ENCODE data around the gene CNIH1. TPM values are rescaled to one million over a fixed set of nuclear protein-coding genes. Genes with fewer than 3 reads are reported as not detected.

The CNIH1 gene
- total and polyA plus RNA-seq, 2 of the 13 experiments (the other 11 are each of a cell fraction or from before 2014, with no cell fraction given) = 166 to 421 TPM

DNA sequence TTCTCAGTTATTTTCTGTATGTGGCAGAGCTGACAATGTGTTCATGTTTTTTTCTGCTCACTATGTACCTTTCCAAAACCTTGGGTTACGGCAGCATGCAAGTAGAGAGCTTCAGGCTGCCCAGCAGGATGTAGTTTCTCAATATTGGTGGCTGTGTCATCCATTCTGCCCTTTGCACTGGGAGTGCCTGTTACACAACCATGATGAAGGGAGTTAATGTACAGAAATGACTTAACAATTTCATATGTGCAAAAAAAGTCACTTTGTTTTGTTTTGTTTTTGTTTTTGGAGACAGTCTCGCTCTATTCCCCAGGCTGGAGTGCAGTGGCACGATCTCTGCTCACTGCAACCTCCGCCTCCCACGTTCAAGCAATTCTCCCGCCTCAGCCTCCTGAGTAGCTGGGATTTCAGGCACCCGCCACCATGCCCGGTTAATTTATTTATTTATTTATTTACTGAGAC is 6.1 kb upstream of the CNIH1 start (continued):
- TF ChIP-seq, protein P1, sequence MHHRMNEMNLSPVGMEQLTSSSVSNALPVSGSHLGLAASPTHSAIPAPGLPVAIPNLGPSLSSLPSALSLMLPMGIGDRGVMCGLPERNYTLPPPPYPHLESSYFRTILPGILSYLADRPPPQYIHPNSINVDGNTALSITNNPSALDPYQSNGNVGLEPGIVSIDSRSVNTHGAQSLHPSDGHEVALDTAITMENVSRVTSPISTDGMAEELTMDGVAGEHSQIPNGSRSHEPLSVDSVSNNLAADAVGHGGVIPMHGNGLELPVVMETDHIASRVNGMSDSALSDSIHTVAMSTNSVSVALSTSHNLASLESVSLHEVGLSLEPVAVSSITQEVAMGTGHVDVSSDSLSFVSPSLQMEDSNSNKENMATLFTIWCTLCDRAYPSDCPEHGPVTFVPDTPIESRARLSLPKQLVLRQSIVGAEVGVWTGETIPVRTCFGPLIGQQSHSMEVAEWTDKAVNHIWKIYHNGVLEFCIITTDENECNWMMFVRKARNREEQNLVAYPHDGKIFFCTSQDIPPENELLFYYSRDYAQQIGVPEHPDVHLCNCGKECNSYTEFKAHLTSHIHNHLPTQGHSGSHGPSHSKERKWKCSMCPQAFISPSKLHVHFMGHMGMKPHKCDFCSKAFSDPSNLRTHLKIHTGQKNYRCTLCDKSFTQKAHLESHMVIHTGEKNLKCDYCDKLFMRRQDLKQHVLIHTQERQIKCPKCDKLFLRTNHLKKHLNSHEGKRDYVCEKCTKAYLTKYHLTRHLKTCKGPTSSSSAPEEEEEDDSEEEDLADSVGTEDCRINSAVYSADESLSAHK (CRISPR knock-in tag; IDR thresholded peaks at IDR 0.05; ENCODE audit: borderline replicate concordance) = no peak
- TF ChIP-seq ZNF556 (CRISPR knock-in tag; IDR thresholded peaks at IDR 0.05; ENCODE audit: borderline replicate concordance) (peak; percentile 78; the same call in 1 of the 2 replicates), PHB2 (IDR thresholded peaks at IDR 0.05; ENCODE audit: partially characterized antibody) (no peak), HCFC1 (IDR thresholded peaks at IDR 0.05; ENCODE audit: low read depth, low read length) (no peak), EED (CRISPR knock-in tag; IDR thresholded peaks at IDR 0.05) (no peak), THAP11 (CRISPR knock-in tag; IDR thresholded peaks at IDR 0.05) (peak; percentile 76), BORCS8-MEF2B (CRISPR knock-in tag; IDR thresholded peaks at IDR 0.05) (no peak), ELF1 (CRISPR knock-in tag; IDR thresholded peaks at IDR 0.05) (no peak), NFE2L2 (IDR thresholded peaks at IDR 0.05; ENCODE audit: low read length) (peak; percentile 74), HNF4A (CRISPR knock-in tag; IDR thresholded peaks at IDR 0.05) (peak; percentile 98), ZFP37 (CRISPR knock-in tag; IDR thresholded peaks at IDR 0.05; ENCODE audit: borderline replicate concordance) (no peak), SNAPC2 (CRISPR knock-in tag; IDR thresholded peaks at IDR 0.05) (no peak), ZNF44 (CRISPR knock-in tag; IDR thresholded peaks at IDR 0.05) (no peak), EEA1 (CRISPR knock-in tag; IDR thresholded peaks at IDR 0.05; ENCODE audit: borderline replicate concordance) (no peak), BRCA1 (CRISPR knock-in tag; IDR thresholded peaks at IDR 0.05) (no peak), ZNF543 (CRISPR knock-in tag; IDR thresholded peaks at IDR 0.05) (0 out of 2 replicates have a peak, but pooled peaks have one; percentile 28), DNMT1 (CRISPR knock-in tag; IDR thresholded peaks at IDR 0.05) (no peak), TCF12 (IDR thresholded peaks at IDR 0.05) (no peak), TCF12 (CRISPR knock-in tag; IDR thresholded peaks at IDR 0.05) (peak; percentile 90)
- TF ChIP-seq, protein P2, sequence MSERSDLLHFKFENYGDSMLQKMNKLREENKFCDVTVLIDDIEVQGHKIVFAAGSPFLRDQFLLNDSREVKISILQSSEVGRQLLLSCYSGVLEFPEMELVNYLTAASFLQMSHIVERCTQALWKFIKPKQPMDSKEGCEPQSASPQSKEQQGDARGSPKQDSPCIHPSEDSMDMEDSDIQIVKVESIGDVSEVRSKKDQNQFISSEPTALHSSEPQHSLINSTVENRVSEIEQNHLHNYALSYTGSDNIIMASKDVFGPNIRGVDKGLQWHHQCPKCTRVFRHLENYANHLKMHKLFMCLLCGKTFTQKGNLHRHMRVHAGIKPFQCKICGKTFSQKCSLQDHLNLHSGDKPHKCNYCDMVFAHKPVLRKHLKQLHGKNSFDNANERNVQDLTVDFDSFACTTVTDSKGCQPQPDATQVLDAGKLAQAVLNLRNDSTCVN (CRISPR knock-in tag; IDR thresholded peaks at IDR 0.05; ENCODE audit: borderline replicate concordance) = no peak
- TF ChIP-seq, protein P3, sequence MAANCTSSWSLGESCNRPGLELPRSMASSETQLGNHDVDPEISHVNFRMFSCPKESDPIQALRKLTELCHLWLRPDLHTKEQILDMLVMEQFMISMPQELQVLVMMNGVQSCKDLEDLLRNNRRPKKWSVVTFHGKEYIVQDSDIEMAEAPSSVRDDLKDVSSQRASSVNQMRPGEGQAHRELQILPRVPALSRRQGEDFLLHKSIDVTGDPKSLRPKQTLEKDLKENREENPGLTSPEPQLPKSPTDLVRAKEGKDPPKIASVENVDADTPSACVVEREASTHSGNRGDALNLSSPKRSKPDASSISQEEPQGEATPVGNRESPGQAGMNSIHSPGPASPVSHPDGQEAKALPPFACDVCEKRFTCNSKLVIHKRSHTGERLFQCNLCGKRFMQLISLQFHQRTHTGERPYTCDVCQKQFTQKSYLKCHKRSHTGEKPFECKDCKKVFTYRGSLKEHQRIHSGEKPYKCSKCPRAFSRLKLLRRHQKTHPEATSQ (CRISPR knock-in tag; IDR thresholded peaks at IDR 0.05; ENCODE audit: borderline replicate concordance) = no peak
- TF ChIP-seq, protein P4, sequence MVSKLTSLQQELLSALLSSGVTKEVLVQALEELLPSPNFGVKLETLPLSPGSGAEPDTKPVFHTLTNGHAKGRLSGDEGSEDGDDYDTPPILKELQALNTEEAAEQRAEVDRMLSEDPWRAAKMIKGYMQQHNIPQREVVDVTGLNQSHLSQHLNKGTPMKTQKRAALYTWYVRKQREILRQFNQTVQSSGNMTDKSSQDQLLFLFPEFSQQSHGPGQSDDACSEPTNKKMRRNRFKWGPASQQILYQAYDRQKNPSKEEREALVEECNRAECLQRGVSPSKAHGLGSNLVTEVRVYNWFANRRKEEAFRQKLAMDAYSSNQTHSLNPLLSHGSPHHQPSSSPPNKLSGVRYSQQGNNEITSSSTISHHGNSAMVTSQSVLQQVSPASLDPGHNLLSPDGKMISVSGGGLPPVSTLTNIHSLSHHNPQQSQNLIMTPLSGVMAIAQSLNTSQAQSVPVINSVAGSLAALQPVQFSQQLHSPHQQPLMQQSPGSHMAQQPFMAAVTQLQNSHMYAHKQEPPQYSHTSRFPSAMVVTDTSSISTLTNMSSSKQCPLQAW (CRISPR knock-in tag; IDR thresholded peaks at IDR 0.05) = peak; percentile 61; the same call in 1 of the 2 replicates
- TF ChIP-seq, protein P5, sequence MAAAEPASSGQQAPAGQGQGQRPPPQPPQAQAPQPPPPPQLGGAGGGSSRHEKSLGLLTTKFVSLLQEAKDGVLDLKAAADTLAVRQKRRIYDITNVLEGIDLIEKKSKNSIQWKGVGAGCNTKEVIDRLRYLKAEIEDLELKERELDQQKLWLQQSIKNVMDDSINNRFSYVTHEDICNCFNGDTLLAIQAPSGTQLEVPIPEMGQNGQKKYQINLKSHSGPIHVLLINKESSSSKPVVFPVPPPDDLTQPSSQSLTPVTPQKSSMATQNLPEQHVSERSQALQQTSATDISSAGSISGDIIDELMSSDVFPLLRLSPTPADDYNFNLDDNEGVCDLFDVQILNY (CRISPR knock-in tag; conservative IDR thresholded peaks at IDR 0.05) = no peak
- TF ChIP-seq, protein P6, sequence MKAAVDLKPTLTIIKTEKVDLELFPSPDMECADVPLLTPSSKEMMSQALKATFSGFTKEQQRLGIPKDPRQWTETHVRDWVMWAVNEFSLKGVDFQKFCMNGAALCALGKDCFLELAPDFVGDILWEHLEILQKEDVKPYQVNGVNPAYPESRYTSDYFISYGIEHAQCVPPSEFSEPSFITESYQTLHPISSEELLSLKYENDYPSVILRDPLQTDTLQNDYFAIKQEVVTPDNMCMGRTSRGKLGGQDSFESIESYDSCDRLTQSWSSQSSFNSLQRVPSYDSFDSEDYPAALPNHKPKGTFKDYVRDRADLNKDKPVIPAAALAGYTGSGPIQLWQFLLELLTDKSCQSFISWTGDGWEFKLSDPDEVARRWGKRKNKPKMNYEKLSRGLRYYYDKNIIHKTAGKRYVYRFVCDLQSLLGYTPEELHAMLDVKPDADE (CRISPR knock-in tag; IDR thresholded peaks at IDR 0.05) = no peak

Measured in HepG2 (cell line).